KMS-11 (cell line): Measurements from ENCODE around the gene TAC4.

ENCODE experiments used
- H2AFZ ChIP-seq: fragments of 200-600 bp; sonication (generic); 2 replicates; pipeline ENCODE4 v1.6.1; 2016; ENCODE audit warnings: antibody characterized with exemption, mixed run types, low read depth
- H3K27ac ChIP-seq: fragments of 200-600 bp; sonication (generic); 2 replicates; pipeline ENCODE4 v1.6.1; 2016; ENCODE audit warnings: mild to moderate bottlenecking, mixed run types
- H3K27me3 ChIP-seq: fragments of 200-600 bp; sonication (generic); 2 replicates; pipeline ENCODE4 v1.6.1; 2017; ENCODE audit warnings: mild to moderate bottlenecking, low read depth, mixed run types, moderate library complexity; ENCODE audit not compliant: insufficient read depth
- H3K36me3 ChIP-seq: fragments of 200-600 bp; sonication (generic); 2 replicates; pipeline ENCODE4 v1.6.1; 2017; ENCODE audit warnings: mild to moderate bottlenecking, mixed run types; ENCODE audit not compliant: insufficient read depth
- H3K4me1 ChIP-seq: fragments of 200-600 bp; sonication (generic); 2 replicates; pipeline ENCODE4 v1.6.1; 2016; ENCODE audit warnings: mild to moderate bottlenecking, low read depth, mixed run types; ENCODE audit not compliant: poor library complexity, severe bottlenecking
- H3K4me2 ChIP-seq: fragments of 200-600 bp; sonication (generic); 2 replicates; pipeline ENCODE4 v1.7.0; 2016; ENCODE audit warnings: mild to moderate bottlenecking, mixed run types
- H3K4me3 ChIP-seq: fragments of 200-600 bp; sonication (generic); IDR thresholded peaks from 2 replicates; pipeline ENCODE4 v1.6.1; 2017; ENCODE audit warnings: low read depth, low read length, mixed read lengths; ENCODE audit not compliant: insufficient read depth
- H3K79me2 ChIP-seq: fragments of 200-600 bp; sonication (generic); 2 replicates; pipeline ENCODE4 v1.6.1; 2016; ENCODE audit warnings: low read depth, mixed run types; ENCODE audit not compliant: insufficient read depth
- H3K9ac ChIP-seq: fragments of 200-600 bp; sonication (generic); 2 replicates; pipeline ENCODE4 v1.6.1; 2016; ENCODE audit warnings: mild to moderate bottlenecking, mixed run types
- H4K20me1 ChIP-seq: fragments of 200-600 bp; sonication (generic); 2 replicates; pipeline ENCODE4 v1.6.1; 2016; ENCODE audit warnings: mild to moderate bottlenecking, mixed run types; ENCODE audit not compliant: insufficient read depth
- TF ChIP-seq, protein P1 (sequence below): fragments of 200-600 bp; sonication (generic); conservative IDR thresholded peaks from 2 replicates; pipeline ENCODE4 v1.6.1; 2017; ENCODE audit warnings: low read depth, mild to moderate bottlenecking, antibody characterized with exemption, low read length, moderate library complexity, mixed read lengths

Gene TAC4

DNA sequence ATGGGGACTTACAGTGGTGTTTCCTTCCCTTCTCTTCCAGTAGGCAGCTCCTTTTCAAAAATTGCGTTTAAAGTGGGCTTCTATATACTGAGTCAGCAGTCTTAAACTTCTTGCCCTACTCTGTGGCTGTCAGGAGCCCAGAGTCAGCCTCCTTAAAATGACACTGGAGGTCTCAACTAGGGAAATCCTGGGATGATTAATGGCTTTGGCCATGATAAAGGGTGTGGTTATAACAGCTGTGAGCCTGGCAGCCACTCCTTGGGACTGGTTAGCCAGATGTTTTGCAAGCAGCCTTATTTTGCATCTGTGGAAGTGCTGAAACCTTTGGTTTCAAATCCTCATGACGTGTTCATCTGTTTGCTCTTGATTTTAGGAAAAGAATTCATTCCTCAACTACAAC lies 25.0 kb downstream of the TAC4 start:
- Histone ChIP-seq H3K27me3 (no peaks in the 10 kb centered on the region), H3K4me1 (peaks cover 53% of the 10 kb centered on the region), H3K36me3 (peaks cover 34% of the 10 kb centered on the region; the same call in 1 of the 2 replicates), H3K9ac (no peak overlapping the region), H2AFZ (no peak overlapping the region), H3K27ac (peak overlapping the region; percentile 30; the same call in 1 of the 2 replicates), H3K4me2 (peak overlapping the region; percentile 32; the same call in 1 of the 2 replicates), H4K20me1 (no peaks in the 10 kb centered on the region), H3K4me3 (no peak overlapping the region), H3K79me2 (no peaks in the 10 kb centered on the region)
- TF ChIP-seq, protein P1, sequence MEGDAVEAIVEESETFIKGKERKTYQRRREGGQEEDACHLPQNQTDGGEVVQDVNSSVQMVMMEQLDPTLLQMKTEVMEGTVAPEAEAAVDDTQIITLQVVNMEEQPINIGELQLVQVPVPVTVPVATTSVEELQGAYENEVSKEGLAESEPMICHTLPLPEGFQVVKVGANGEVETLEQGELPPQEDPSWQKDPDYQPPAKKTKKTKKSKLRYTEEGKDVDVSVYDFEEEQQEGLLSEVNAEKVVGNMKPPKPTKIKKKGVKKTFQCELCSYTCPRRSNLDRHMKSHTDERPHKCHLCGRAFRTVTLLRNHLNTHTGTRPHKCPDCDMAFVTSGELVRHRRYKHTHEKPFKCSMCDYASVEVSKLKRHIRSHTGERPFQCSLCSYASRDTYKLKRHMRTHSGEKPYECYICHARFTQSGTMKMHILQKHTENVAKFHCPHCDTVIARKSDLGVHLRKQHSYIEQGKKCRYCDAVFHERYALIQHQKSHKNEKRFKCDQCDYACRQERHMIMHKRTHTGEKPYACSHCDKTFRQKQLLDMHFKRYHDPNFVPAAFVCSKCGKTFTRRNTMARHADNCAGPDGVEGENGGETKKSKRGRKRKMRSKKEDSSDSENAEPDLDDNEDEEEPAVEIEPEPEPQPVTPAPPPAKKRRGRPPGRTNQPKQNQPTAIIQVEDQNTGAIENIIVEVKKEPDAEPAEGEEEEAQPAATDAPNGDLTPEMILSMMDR: no peak

DNA sequence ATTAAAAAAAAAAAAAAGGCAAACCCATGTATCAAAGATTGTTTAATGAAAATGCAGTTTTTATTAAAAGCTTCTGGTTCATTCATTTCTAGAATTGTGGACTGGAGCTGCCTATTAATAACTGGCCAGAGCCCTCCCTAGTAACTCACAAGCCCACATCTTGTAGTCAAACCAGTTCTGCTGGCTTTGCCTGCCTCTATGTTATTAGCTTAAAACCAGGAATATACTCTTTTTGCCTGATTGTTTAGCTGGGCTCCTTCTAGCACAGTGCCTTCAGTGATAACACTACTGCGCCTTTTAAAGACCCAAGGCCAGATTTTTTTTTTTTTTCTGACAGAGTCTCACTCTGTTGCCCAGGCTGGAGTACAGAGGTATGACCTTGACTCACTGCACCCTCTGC lies 26.0 kb downstream of the TAC4 start:
- no peaks in the 10 kb centered on the region for H4K20me1 ChIP-seq
- peaks cover 33% of the 10 kb centered on the region; the same call in 1 of the 2 replicates for H3K36me3 ChIP-seq
- no peak overlapping the region for H2AFZ ChIP-seq
- H3K27ac ChIP-seq: no peak overlapping the region
- H3K79me2 ChIP-seq: no peaks in the 10 kb centered on the region
- H3K4me3 ChIP-seq: no peak overlapping the region
- peaks cover 60% of the 10 kb centered on the region for H3K4me1 ChIP-seq
- no peak overlapping the region for H3K9ac ChIP-seq
- H3K4me2 ChIP-seq: peak overlapping the region; percentile 32; the same call in 1 of the 2 replicates
- no peaks in the 10 kb centered on the region for H3K27me3 ChIP-seq
- TF ChIP-seq, protein P1: no peak

DNA sequence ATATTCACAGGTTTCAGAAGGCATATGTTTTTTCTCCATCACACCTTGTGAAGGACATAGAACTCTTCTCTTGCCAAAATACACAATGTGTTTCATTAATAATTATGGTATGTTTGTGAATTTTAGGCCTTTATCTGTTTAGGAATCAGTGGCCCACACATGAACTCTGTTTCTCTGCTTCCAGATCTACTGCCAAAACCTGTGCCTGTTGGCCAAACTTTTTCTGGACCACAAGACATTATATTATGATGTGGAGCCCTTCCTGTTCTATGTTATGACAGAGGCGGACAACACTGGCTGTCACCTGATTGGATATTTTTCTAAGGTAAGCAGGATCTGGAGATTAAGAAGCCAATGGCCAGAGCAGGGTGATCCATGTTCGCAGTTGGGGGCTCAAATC lies 26.4 kb downstream of the TAC4 start:
- Histone ChIP-seq H3K79me2 (no peaks in the 10 kb centered on the region), H3K9ac (no peak overlapping the region), H3K27ac (no peak overlapping the region), H3K4me3 (no peak overlapping the region), H3K4me2 (no peak overlapping the region), H4K20me1 (no peaks in the 10 kb centered on the region), H2AFZ (no peak overlapping the region), H3K4me1 (peaks cover 60% of the 10 kb centered on the region), H3K36me3 (peaks cover 30% of the 10 kb centered on the region; the same call in 1 of the 2 replicates), H3K27me3 (no peaks in the 10 kb centered on the region)
- TF ChIP-seq, protein P1: no peak

DNA sequence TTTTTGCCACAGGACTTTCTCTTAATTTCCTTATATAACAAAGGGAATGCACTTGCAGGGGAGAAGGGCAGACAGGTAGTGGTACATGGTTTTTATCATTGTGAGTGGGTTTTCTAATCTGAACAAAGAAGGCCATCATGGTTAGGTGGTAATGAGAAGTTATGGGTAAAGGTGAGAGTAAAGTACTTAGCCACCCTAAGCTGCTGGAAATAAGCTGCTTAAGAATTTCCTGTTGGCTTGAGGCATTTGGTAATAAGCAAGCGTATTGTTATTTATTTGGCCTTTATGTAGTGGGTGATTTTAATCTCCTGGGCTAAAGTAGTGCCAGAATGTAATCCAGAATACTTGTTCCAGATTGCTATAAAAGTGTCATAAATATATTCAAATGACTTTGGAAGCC lies 27.1 kb downstream of the TAC4 start:
- H3K4me3 ChIP-seq: no peak overlapping the region
- H3K79me2 ChIP-seq: no peaks in the 10 kb centered on the region
- TF ChIP-seq, protein P1: no peak
- no peak overlapping the region for H3K4me2 ChIP-seq
- no peak overlapping the region for H3K9ac ChIP-seq
- H3K4me1 ChIP-seq: peaks cover 60% of the 10 kb centered on the region
- H3K36me3 ChIP-seq: peaks cover 25% of the 10 kb centered on the region; the same call in 1 of the 2 replicates
- H4K20me1 ChIP-seq: no peaks in the 10 kb centered on the region
- no peak overlapping the region for H3K27ac ChIP-seq
- H2AFZ ChIP-seq: no peak overlapping the region
- no peaks in the 10 kb centered on the region for H3K27me3 ChIP-seq
